ENCODE data around the gene TBC1D22A. TPM values are rescaled to one million over a fixed set of nuclear protein-coding genes. Genes with fewer than 3 reads are reported as not detected.

Gene TBC1D22A
- total RNA-seq, 1 donor from 2014 or later: 6.8 TPM

GRCh38 chr22:46746192-46746591 is 16.3 kb upstream of the TBC1D22A start:
- H3K27me3 ChIP-seq (ENCODE audit: control insufficient read depth in 3 of 3, insufficient read depth in 3 of 3, low read length in 3 of 3): no peaks in the 10 kb centered on the region
- H3K36me3 ChIP-seq (ENCODE audit: control insufficient read depth in 3 of 3, insufficient read depth in 3 of 3, low read length in 3 of 3): no peaks in the 10 kb centered on the region
- peaks cover 36 to 57% (median 51%) of the 10 kb centered on the region in 3 donors for H3K4me1 ChIP-seq (ENCODE audit: control insufficient read depth in 3 of 3, insufficient read depth in 3 of 3, low read length in 3 of 3)
- H3K27ac ChIP-seq (ENCODE audit: low read depth, low read length): no peak overlapping the region
- no peaks in the 10 kb centered on the region for H3K9me3 ChIP-seq (ENCODE audit: control insufficient read depth in 3 of 3, low read length in 3 of 3)
- H3K9ac ChIP-seq (ENCODE audit: low read depth in 1 of 3, low read length in 3 of 3): no peak overlapping the region
- no peak overlapping the region for H3K4me3 ChIP-seq (ENCODE audit: low read length in 3 of 3)

- Histone ChIP-seq H3K4me3 (ENCODE audit: low read length in 3 of 3) (no peak overlapping the region), H3K27me3 (ENCODE audit: control insufficient read depth in 3 of 3, insufficient read depth in 3 of 3, low read length in 3 of 3) (no peaks in the 10 kb centered on the region), H3K27ac (ENCODE audit: low read depth, low read length) (no peak overlapping the region), H3K9me3 (ENCODE audit: control insufficient read depth in 3 of 3, low read length in 3 of 3) (no peaks in the 10 kb centered on the region), H3K4me1 (ENCODE audit: control insufficient read depth in 3 of 3, insufficient read depth in 3 of 3, low read length in 3 of 3) (peaks cover 36 to 58% (median 51%) of the 10 kb centered on the region in 3 donors), H3K9ac (ENCODE audit: low read depth in 1 of 3, low read length in 3 of 3) (no peak overlapping the region), H3K36me3 (ENCODE audit: control insufficient read depth in 3 of 3, insufficient read depth in 3 of 3, low read length in 3 of 3) (no peaks in the 10 kb centered on the region)
Measured at GRCh38 chr22:46746620-46747019, 15.8 kb upstream of the TBC1D22A start.

GRCh38 chr22:46747646-46748045 is 14.8 kb upstream of the TBC1D22A start:
- H3K9ac ChIP-seq (ENCODE audit: low read depth in 1 of 3, low read length in 3 of 3): peak overlapping the region; percentile 57 to 76 (median 68)
- H3K9me3 ChIP-seq (ENCODE audit: control insufficient read depth in 3 of 3, low read length in 3 of 3): no peaks in the 10 kb centered on the region
- peaks cover 44 to 62% (median 61%) of the 10 kb centered on the region in 3 donors for H3K4me1 ChIP-seq (ENCODE audit: control insufficient read depth in 3 of 3, insufficient read depth in 3 of 3, low read length in 3 of 3)
- peak overlapping the region; percentile 75 for H3K27ac ChIP-seq (ENCODE audit: low read depth, low read length)
- H3K36me3 ChIP-seq (ENCODE audit: control insufficient read depth in 3 of 3, insufficient read depth in 3 of 3, low read length in 3 of 3): no peaks in the 10 kb centered on the region
- H3K4me3 ChIP-seq (ENCODE audit: low read length in 3 of 3): peak overlapping the region in 1 of 3 donors; percentile 45
- H3K27me3 ChIP-seq (ENCODE audit: control insufficient read depth in 3 of 3, insufficient read depth in 3 of 3, low read length in 3 of 3): no peaks in the 10 kb centered on the region

- Histone ChIP-seq H3K4me1 (ENCODE audit: control insufficient read depth in 3 of 3, insufficient read depth in 3 of 3, low read length in 3 of 3) (peaks cover 48 to 68% (median 67%) of the 10 kb centered on the region in 3 donors), H3K27ac (ENCODE audit: low read depth, low read length) (peak overlapping the region; percentile 75), H3K9me3 (ENCODE audit: control insufficient read depth in 3 of 3, low read length in 3 of 3) (no peaks in the 10 kb centered on the region), H3K27me3 (ENCODE audit: control insufficient read depth in 3 of 3, insufficient read depth in 3 of 3, low read length in 3 of 3) (no peaks in the 10 kb centered on the region), H3K9ac (ENCODE audit: low read depth in 1 of 3, low read length in 3 of 3) (peak overlapping the region; percentile 57 to 76 (median 68)), H3K36me3 (ENCODE audit: control insufficient read depth in 3 of 3, insufficient read depth in 3 of 3, low read length in 3 of 3) (no peaks in the 10 kb centered on the region), H3K4me3 (ENCODE audit: low read length in 3 of 3) (peak overlapping the region in 1 of 3 donors; percentile 22)
Measured at GRCh38 chr22:46748206-46748907, 14.1 kb upstream of the TBC1D22A start.

GRCh38 chr22:46748908-46749675 is 13.4 kb upstream of the TBC1D22A start:
- Histone ChIP-seq H3K27me3 (ENCODE audit: control insufficient read depth in 3 of 3, insufficient read depth in 3 of 3, low read length in 3 of 3) (no peaks in the 10 kb centered on the region), H3K4me1 (ENCODE audit: control insufficient read depth in 3 of 3, insufficient read depth in 3 of 3, low read length in 3 of 3) (peaks cover 56 to 75% (median 74%) of the 10 kb centered on the region in 3 donors), H3K27ac (ENCODE audit: low read depth, low read length) (peak overlapping the region; percentile 9), H3K9ac (ENCODE audit: low read depth in 1 of 3, low read length in 3 of 3) (peak overlapping the region in 1 of 3 donors; percentile 40), H3K9me3 (ENCODE audit: control insufficient read depth in 3 of 3, low read length in 3 of 3) (no peaks in the 10 kb centered on the region), H3K4me3 (ENCODE audit: low read length in 3 of 3) (no peak overlapping the region), H3K36me3 (ENCODE audit: control insufficient read depth in 3 of 3, insufficient read depth in 3 of 3, low read length in 3 of 3) (no peaks in the 10 kb centered on the region)

GRCh38 chr22:46749682-46750529 is 12.5 kb upstream of the TBC1D22A start:
- no peak overlapping the region for H3K4me3 ChIP-seq (ENCODE audit: low read length in 3 of 3)
- no peaks in the 10 kb centered on the region for H3K36me3 ChIP-seq (ENCODE audit: control insufficient read depth in 3 of 3, insufficient read depth in 3 of 3, low read length in 3 of 3)
- no peaks in the 10 kb centered on the region for H3K9me3 ChIP-seq (ENCODE audit: control insufficient read depth in 3 of 3, low read length in 3 of 3)
- peaks cover 61 to 82% (median 82%) of the 10 kb centered on the region in 3 donors for H3K4me1 ChIP-seq (ENCODE audit: control insufficient read depth in 3 of 3, insufficient read depth in 3 of 3, low read length in 3 of 3)
- no peak overlapping the region for H3K27ac ChIP-seq (ENCODE audit: low read depth, low read length)
- no peaks in the 10 kb centered on the region for H3K27me3 ChIP-seq (ENCODE audit: control insufficient read depth in 3 of 3, insufficient read depth in 3 of 3, low read length in 3 of 3)
- H3K9ac ChIP-seq (ENCODE audit: low read depth in 1 of 3, low read length in 3 of 3): peak overlapping the region in 1 of 3 donors; percentile 40

GRCh38 chr22:46750530-46750800 is 12.0 kb upstream of the TBC1D22A start:
- Histone ChIP-seq H3K9ac (ENCODE audit: low read depth in 1 of 3, low read length in 3 of 3) (peak overlapping the region in 1 of 3 donors; percentile 42), H3K36me3 (ENCODE audit: control insufficient read depth in 3 of 3, insufficient read depth in 3 of 3, low read length in 3 of 3) (no peaks in the 10 kb centered on the region), H3K27me3 (ENCODE audit: control insufficient read depth in 3 of 3, insufficient read depth in 3 of 3, low read length in 3 of 3) (no peaks in the 10 kb centered on the region), H3K9me3 (ENCODE audit: control insufficient read depth in 3 of 3, low read length in 3 of 3) (no peaks in the 10 kb centered on the region), H3K27ac (ENCODE audit: low read depth, low read length) (no peak overlapping the region), H3K4me1 (ENCODE audit: control insufficient read depth in 3 of 3, insufficient read depth in 3 of 3, low read length in 3 of 3) (peaks cover 61 to 84% (median 83%) of the 10 kb centered on the region in 3 donors), H3K4me3 (ENCODE audit: low read length in 3 of 3) (no peak overlapping the region)

GRCh38 chr22:46750863-46751443 is 11.5 kb upstream of the TBC1D22A start:
- peak overlapping the region in 2 of 3 donors; percentile 22 to 42 for H3K9ac ChIP-seq (ENCODE audit: low read depth in 1 of 3, low read length in 3 of 3)
- no peaks in the 10 kb centered on the region for H3K36me3 ChIP-seq (ENCODE audit: control insufficient read depth in 3 of 3, insufficient read depth in 3 of 3, low read length in 3 of 3)
- no peaks in the 10 kb centered on the region for H3K9me3 ChIP-seq (ENCODE audit: control insufficient read depth in 3 of 3, low read length in 3 of 3)
- H3K27ac ChIP-seq (ENCODE audit: low read depth, low read length): peak overlapping the region; percentile 39
- no peaks in the 10 kb centered on the region for H3K27me3 ChIP-seq (ENCODE audit: control insufficient read depth in 3 of 3, insufficient read depth in 3 of 3, low read length in 3 of 3)
- H3K4me3 ChIP-seq (ENCODE audit: low read length in 3 of 3): no peak overlapping the region
- peaks cover 61 to 84% (median 83%) of the 10 kb centered on the region in 3 donors for H3K4me1 ChIP-seq (ENCODE audit: control insufficient read depth in 3 of 3, insufficient read depth in 3 of 3, low read length in 3 of 3)

GRCh38 chr22:46752286-46752987 is 10.0 kb upstream of the TBC1D22A start:
- Histone ChIP-seq H3K9ac (ENCODE audit: low read depth in 1 of 3, low read length in 3 of 3) (peak overlapping the region in 1 of 3 donors; percentile 33), H3K27ac (ENCODE audit: low read depth, low read length) (peak overlapping the region; percentile 96), H3K9me3 (ENCODE audit: control insufficient read depth in 3 of 3, low read length in 3 of 3) (no peaks in the 10 kb centered on the region), H3K36me3 (ENCODE audit: control insufficient read depth in 3 of 3, insufficient read depth in 3 of 3, low read length in 3 of 3) (no peaks in the 10 kb centered on the region), H3K4me1 (ENCODE audit: control insufficient read depth in 3 of 3, insufficient read depth in 3 of 3, low read length in 3 of 3) (peaks cover 56 to 75% (median 74%) of the 10 kb centered on the region in 3 donors), H3K4me3 (ENCODE audit: low read length in 3 of 3) (no peak overlapping the region), H3K27me3 (ENCODE audit: control insufficient read depth in 3 of 3, insufficient read depth in 3 of 3, low read length in 3 of 3) (no peaks in the 10 kb centered on the region)
